Testis (tissue), 2 donors: Measurements from ENCODE around the gene TOR1AIP2.

Source experiments
- CTCF ChIP-seq, 3 experiments: fragments of 450-650 bp in 2 of 3; fragments of 200-600 bp in 1 of 3; sonication (generic) in 1 of 3; IDR thresholded peaks; one replicate each; pipeline ENCODE4 v1.5.1; 2016 to 2019; ENCODE audit warnings: antibody characterized with exemption in 3 of 3, mild to moderate bottlenecking in 2 of 3, moderate library complexity in 1 of 3
- POLR2A ChIP-seq: fragments of 450-650 bp; IDR thresholded peaks from one replicate; pipeline ENCODE4 v1.6.1; 2017; ENCODE audit warnings: antibody characterized with exemption, mild to moderate bottlenecking, moderate library complexity

- TF ChIP-seq POLR2A (no peak), CTCF (IDR thresholded peaks at IDR 0.05) (no peak)
Observed at GRCh38 chr1:179871940-179872339, 5.7 kb downstream of the TOR1AIP2 start.
